ENCODE results near the gene KHNYN.

KHNYN gene

DNA sequence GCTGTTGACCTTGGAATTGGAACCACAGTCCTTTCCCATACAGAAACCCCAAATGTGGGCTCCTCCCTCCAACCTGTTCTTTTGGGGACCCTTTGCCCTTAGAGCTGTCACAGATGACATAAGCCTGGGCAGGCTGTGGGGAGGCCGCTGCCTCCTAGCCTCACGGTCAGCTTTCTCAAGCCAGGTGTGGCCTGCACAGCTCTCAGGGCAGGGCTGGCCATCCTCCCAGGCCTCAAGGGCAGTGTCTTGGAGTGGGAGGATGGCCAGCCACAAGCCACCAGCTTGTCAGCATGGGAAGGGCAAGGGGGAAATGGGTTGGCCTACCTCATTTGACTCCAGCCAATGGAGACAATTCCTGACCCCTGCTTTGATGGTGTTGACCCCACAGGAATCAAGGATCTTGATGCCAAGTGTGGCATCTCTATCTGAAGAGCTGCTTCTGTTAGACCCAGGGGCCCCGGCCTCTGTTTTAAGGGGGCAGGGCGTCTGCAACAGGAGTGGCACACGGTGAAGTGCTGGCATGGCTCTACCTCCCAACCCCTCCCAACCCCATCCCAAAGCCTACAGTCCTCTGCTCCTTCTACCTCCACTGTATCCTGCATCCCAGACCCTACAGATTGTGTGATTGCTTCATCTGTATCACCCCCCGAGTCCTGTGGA, 11.8 kb upstream of the KHNYN start:
- TF ChIP-seq, protein P1, sequence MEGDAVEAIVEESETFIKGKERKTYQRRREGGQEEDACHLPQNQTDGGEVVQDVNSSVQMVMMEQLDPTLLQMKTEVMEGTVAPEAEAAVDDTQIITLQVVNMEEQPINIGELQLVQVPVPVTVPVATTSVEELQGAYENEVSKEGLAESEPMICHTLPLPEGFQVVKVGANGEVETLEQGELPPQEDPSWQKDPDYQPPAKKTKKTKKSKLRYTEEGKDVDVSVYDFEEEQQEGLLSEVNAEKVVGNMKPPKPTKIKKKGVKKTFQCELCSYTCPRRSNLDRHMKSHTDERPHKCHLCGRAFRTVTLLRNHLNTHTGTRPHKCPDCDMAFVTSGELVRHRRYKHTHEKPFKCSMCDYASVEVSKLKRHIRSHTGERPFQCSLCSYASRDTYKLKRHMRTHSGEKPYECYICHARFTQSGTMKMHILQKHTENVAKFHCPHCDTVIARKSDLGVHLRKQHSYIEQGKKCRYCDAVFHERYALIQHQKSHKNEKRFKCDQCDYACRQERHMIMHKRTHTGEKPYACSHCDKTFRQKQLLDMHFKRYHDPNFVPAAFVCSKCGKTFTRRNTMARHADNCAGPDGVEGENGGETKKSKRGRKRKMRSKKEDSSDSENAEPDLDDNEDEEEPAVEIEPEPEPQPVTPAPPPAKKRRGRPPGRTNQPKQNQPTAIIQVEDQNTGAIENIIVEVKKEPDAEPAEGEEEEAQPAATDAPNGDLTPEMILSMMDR (IDR thresholded peaks at IDR 0.05) = no peak
- no peak overlapping the region for H3K27ac ChIP-seq
- DNase-seq (ENCODE audit: low spot score) = no peak

DNA sequence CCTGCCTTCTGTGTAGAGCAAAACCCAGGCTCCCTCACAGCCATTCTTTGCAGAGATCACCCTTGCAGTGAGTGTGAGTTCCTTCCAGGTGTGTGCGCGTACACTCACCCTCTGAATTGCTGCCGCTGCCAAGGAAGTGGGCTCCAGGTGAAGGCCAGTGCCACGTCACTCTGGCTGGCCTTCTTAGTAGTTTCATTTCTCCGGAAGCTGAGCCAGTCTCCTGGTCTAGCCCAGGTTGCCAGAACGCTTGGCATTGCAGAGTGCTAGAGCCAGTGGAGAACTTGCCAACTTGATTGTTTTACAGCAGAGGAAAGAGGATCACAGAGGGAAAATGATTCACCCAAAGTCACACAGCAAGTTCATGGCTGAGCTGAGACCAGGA, 11.3 kb upstream of the KHNYN start:
- DNase-seq (ENCODE audit: low spot score) = no peak
- no peak overlapping the region for H3K4me3 ChIP-seq
- TF ChIP-seq, protein P1 (IDR thresholded peaks at IDR 0.05) = no peak
- H3K27ac ChIP-seq = no peak overlapping the region

More for the DNA sequence above, 11.8 kb upstream of the KHNYN start:
- no peak overlapping the region for H3K4me3 ChIP-seq

- TF ChIP-seq, protein P1 (IDR thresholded peaks at IDR 0.05) = no peak
- DNase-seq (ENCODE audit: low spot score) = no peak
Measured at GRCh38 chr14:24422261-24422660, 7.5 kb upstream of the KHNYN start.

GRCh38 chr14:24422694-24423601, 6.8 kb upstream of the KHNYN start:
- no peak overlapping the region for H3K4me3 ChIP-seq
- no peak overlapping the region for H3K27ac ChIP-seq
- DNase-seq (ENCODE audit: low spot score) = no peak
- TF ChIP-seq, protein P1 (IDR thresholded peaks at IDR 0.05) = no peak

More at GRCh38 chr14:24422261-24422660, 7.5 kb upstream of the KHNYN start:
- H3K27ac ChIP-seq = no peak overlapping the region
- no peak overlapping the region for H3K4me3 ChIP-seq

DNA sequence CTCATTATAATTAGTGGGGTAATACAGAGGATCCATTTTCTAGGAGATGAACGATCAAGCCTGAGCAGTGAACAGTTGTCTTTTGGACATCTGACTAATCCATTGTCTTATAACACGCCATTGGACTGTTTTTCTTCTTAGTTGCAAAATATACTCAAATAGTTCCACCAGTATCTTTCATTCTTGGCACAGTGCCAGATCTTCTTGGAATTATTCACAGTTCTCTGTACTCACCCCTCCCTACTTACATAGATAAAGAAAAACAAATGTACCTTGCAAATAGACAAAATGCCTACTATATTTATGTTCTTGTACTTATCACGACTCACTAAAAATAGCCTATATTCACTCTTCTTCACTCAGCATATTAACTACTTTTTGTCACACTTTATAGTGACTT, 4.0 kb upstream of the KHNYN start:
- H3K4me3 ChIP-seq = no peak overlapping the region
- peak overlapping the region in 1 of 2 donors; percentile 37 for H3K27ac ChIP-seq
- DNase-seq (ENCODE audit: low spot score) = no peak
- TF ChIP-seq, protein P1 (IDR thresholded peaks at IDR 0.05) = no peak

DNA sequence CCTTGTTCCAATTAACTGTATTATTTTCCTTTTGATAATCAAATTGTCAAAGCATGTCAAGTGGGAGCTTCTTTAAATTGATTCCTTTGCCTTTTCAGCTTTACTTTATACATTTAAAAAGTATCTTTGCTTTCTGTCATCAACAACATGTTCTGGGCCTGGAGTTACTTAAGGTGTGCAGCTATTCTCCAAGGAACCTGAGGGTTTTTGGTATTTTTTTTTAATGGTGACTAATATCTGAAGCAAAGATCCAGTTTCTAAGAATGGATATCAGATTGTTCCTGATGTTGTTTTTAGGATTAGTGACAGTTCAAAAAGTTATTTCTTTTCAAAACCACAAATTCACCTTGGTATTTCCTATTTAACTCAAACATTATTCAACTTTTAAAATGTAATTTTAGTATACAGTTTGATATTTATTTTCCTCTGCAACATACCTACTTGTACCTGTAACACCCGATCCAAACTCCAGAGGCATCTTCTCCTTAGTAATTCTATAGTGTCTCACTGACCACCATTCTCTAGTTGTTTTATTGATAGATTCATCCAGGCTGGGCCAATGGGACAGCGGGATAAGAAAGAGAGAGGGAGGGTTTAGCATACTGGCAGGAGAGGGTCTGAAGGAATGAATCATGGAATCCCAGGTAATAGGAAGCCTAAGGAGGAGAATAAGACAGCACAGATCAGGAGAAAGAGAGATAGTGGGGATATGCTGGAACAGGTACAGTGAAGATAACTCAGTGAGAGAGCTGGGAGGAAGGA, 3.4 kb upstream of the KHNYN start:
- TF ChIP-seq, protein P1 (IDR thresholded peaks at IDR 0.05) = no peak
- no peak overlapping the region for H3K27ac ChIP-seq
- no peak overlapping the region for H3K4me3 ChIP-seq
- DNase-seq (ENCODE audit: low spot score) = no peak
